GM21526 (cell line): ENCODE results near the gene POLR2M.

Experiments
- ATAC-seq: cut with Tn5 transposase; IDR thresholded peaks from one replicate; pipeline ENCODE4 v1.9.1; 2021; ENCODE audit warnings: moderate library complexity; ENCODE audit not compliant: unreplicated experiment, low FRiP score

POLR2M gene

GRCh38 chr15:57735431-57735830 is 28.9 kb downstream of the POLR2M start:
- ATAC-seq: no peak

- no peak for ATAC-seq
Observed at GRCh38 chr15:57735891-57736290, 29.4 kb downstream of the POLR2M start.

GRCh38 chr15:57736591-57736990 is 30.1 kb downstream of the POLR2M start:
- ATAC-seq: no peak

- ATAC-seq: no peak
Observed at GRCh38 chr15:57738734-57739237, 32.3 kb downstream of the POLR2M start.

- ATAC-seq: no peak
Observed at GRCh38 chr15:57740048-57740447, 33.5 kb downstream of the POLR2M start.

- no peak for ATAC-seq
Observed at GRCh38 chr15:57741089-57741488, 34.6 kb downstream of the POLR2M start.

GRCh38 chr15:57743424-57743823 is 36.9 kb downstream of the POLR2M start:
- ATAC-seq: no peak

- no peak for ATAC-seq
Observed at GRCh38 chr15:57746786-57747185, 40.3 kb downstream of the POLR2M start.

- ATAC-seq: no peak
Observed at GRCh38 chr15:57747206-57747896, 40.8 kb downstream of the POLR2M start.

- ATAC-seq: no peak
Observed at GRCh38 chr15:57751177-57751800, 44.8 kb downstream of the POLR2M start.

- no peak for ATAC-seq
Observed at GRCh38 chr15:57752436-57752835, 45.9 kb downstream of the POLR2M start.

- ATAC-seq: no peak
Observed at GRCh38 chr15:57752840-57753239, 46.3 kb downstream of the POLR2M start.

- ATAC-seq: no peak
Observed at GRCh38 chr15:57756466-57756865, 50.0 kb downstream of the POLR2M start.

- no peak for ATAC-seq
Observed at GRCh38 chr15:57758560-57758959, 52.0 kb downstream of the POLR2M start.

GRCh38 chr15:57761562-57761961 is 55.0 kb downstream of the POLR2M start:
- no peak for ATAC-seq

- ATAC-seq: no peak
Observed at GRCh38 chr15:57762302-57762701, 55.8 kb downstream of the POLR2M start.

- ATAC-seq: no peak
Observed at GRCh38 chr15:57763176-57763964, 56.9 kb downstream of the POLR2M start.
